ENCODE data around the gene LRTM1. TPM values are rescaled to one million over a fixed set of nuclear protein-coding genes. Genes with fewer than 3 reads are reported as not detected.

Gene LRTM1
- not detected for total RNA-seq

GRCh38 chr3:54928046-54928770, at the start of gene LRTM1:
TSS of gene LRTM1 (minus strand) at chr3:54928059. CDS start at chr3:54927911, 148 bp downstream.

